NCI-H446 (cell line): ENCODE measurements around the gene PCDHGA5.
"Not testable (repeated sequence)": the region's sequence is repeated elsewhere in the genome, so short reads cannot be mapped to it uniquely, and the experiment has no call there.

Experiments used
- DNase-seq, 2 experiments: peaks; one replicate each; lab custom pipeline; 2025; lab: John Stamatoyannopoulos, UW

PCDHGA5 gene

GRCh38 chr5:141387557-141388311 is 23.8 kb downstream of the PCDHGA5 start, which contains the start of gene PCDHGB4:
TSS of gene PCDHGB4 (plus strand) at chr5:141387698. CDS start at chr5:141387885, 187 bp downstream.
- not testable (repeated sequence) for DNase-seq

- DNase-seq = no peak
Measured at GRCh38 chr5:141388661-141389060, 24.7 kb downstream of the PCDHGA5 start.

DNA sequence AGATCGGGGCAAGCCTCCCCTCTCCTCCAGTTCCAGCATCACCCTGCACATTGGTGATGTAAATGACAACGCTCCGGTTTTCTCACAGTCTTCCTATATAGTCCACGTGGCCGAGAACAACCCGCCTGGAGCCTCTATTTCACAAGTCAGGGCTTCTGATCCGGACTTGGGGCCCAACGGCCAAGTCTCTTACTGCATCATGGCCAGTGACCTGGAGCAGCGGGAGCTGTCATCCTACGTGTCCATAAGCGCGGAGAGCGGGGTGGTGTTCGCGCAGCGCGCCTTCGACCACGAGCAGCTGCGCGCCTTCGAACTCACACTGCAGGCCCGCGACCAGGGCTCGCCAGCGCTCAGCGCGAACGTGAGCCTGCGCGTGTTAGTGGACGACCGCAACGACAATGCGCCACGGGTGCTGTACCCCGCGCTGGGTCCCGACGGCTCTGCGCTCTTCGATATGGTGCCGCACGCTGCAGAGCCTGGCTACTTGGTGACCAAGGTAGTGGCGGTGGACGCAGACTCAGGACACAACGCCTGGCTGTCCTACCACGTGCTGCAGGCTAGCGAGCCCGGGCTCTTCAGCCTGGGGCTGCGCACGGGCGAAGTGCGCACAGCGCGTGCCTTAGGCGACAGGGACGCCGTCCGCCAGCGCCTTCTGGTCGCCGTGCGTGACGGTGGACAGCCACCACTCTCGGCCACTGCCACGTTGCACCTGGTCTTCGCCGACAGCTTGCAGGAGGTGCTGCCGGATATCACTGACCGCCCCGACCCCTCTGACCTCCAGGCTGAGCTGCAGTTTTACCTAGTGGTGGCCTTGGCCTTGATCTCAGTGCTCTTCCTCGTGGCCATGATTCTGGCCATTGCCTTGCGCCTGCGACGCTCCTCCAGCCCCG is 25.4 kb downstream of the PCDHGA5 start:
- DNase-seq = no peak

GRCh38 chr5:141392429-141393198 is 28.7 kb downstream of the PCDHGA5 start, which contains the start of gene PCDHGA8:
TSS of gene PCDHGA8 (plus strand) at chr5:141392633. CDS start at chr5:141392814, 181 bp downstream.
- DNase-seq = peak in 1 of 2 experiments; percentile 21

DNA sequence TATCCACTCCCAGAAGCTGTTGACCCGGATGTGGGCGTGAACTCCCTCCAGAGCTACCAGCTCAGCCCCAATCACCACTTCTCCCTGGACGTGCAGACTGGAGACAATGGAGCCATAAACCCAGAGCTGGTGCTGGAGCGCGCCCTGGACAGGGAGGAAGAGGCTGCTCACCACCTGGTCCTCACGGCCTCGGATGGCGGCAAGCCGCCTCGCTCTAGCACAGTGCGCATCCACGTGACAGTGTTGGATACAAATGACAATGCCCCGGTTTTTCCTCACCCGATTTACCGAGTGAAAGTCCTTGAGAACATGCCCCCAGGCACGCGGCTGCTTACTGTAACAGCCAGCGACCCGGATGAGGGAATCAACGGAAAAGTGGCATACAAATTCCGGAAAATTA is 29.3 kb downstream of the PCDHGA5 start:
- DNase-seq = no peak

GRCh38 chr5:141394401-141395187 is 30.6 kb downstream of the PCDHGA5 start:
- DNase-seq = not testable (repeated sequence)

DNA sequence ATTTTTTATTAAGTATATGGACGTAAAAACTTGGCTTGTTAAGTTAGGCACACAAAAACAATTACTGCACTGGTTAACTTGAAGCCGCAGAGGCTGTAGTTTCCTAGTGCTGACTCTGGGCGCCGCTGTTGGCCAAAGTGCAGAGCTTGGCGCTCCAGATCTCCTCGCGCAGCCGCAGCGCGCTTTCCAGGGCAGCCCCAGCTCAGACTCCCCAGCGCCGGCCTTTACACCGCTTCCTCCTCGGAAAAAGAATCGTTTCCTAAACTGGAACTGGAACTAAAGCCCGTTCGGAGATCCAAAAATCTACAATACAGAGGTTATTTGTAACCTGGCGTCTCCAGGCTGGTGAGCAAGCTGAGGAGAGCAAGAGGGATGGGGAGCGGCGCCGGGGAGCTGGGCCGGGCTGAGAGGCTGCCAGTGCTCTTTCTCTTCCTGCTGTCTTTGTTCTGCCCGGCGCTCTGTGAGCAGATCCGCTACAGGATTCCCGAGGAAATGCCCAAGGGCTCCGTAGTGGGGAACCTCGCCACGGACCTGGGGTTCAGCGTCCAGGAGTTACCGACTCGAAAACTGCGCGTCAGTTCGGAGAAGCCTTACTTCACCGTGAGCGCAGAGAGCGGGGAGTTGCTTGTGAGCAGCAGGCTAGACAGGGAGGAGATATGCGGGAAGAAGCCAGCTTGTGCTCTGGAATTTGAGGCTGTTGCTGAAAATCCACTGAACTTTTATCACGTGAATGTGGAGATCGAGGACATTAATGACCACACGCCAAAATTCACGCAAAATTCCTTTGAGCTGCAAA is 34.0 kb downstream of the PCDHGA5 start, which contains the start of gene PCDHGB5:
Gene PCDHGB5 (plus strand): TSS at position 192 of the 796 bp plus-strand sequence. CDS start 181 bp downstream, at position 373.
- DNase-seq = not testable (repeated sequence)

DNA sequence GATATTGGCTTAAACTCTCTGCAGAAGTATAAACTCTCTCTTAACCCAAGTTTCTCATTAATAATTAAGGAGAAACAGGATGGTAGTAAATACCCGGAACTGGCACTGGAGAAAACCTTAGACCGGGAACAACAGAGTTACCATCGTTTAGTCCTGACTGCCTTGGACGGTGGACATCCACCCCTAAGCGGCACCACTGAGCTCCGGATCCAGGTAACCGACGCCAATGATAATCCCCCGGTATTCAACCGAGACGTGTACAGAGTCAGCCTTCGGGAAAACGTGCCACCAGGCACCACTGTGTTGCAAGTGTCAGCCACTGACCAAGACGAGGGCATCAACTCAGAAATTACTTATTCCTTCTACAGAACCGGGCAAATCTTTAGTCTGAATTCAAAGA is 34.6 kb downstream of the PCDHGA5 start:
- DNase-seq = no peak

DNA sequence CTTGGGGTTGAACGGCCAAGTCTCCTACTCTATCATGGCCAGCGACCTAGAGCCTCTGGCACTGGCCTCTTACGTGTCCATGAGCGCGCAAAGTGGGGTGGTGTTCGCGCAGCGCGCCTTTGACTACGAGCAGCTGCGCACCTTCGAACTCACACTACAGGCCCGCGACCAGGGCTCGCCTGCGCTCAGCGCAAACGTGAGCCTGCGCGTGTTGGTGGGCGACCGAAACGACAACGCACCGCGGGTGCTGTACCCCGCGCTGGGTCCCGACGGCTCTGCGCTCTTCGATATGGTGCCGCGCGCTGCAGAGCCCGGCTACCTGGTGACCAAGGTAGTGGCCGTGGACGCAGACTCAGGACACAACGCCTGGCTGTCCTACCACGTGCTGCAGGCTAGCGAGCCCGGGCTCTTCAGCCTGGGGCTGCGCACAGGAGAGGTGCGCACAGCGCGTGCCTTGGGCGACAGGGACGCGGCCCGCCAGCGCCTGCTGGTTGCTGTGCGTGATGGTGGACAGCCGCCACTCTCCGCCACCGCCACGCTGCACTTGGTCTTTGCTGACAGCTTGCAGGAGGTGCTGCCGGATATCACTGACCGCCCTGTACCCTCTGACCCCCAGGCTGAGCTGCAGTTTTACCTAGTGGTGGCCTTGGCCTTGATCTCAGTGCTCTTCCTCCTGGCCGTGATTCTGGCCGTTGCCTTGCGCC is 35.7 kb downstream of the PCDHGA5 start:
- no peak for DNase-seq

- no peak for DNase-seq
Measured at GRCh38 chr5:141402553-141403243, 38.7 kb downstream of the PCDHGA5 start, which contains the start of gene PCDHGA9. TSS of gene PCDHGA9 (plus strand) at chr5:141402778. CDS start at chr5:141402953, 175 bp downstream.

GRCh38 chr5:141403387-141403786 is 39.4 kb downstream of the PCDHGA5 start:
- DNase-seq = no peak

DNA sequence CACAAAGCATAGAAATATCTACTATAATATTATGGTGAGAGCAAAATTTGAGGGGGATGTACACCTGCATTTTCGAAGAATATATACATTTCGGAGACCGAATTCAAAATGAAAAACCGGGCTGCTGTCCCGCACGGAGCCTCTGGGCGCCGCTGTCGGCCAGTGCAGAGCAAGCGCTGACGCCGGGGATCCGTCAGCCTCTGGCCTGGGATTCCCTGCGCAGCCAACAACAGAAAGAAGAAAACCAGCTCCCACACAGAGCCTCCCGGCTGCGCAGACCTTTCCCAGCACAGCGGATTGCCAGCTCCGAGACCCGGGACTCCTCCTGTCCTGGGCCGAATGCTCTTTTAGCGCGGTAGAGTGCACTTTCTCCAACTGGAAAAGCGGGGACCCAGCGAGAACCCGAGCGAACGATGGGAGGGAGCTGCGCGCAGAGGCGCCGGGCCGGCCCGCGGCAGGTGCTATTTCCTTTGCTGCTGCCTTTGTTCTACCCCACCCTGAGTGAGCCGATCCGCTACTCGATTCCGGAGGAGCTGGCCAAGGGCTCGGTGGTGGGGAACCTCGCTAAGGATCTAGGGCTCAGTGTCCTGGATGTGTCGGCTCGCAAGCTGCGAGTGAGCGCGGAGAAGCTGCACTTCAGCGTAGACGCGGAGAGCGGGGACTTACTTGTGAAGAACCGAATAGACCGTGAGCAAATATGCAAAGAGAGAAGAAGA is 44.0 kb downstream of the PCDHGA5 start, which contains the start of gene PCDHGB6:
Gene PCDHGB6 (plus strand): TSS at position 232 of the 716 bp plus-strand sequence. CDS start 182 bp downstream, at position 414.
- not testable (repeated sequence) for DNase-seq

DNA sequence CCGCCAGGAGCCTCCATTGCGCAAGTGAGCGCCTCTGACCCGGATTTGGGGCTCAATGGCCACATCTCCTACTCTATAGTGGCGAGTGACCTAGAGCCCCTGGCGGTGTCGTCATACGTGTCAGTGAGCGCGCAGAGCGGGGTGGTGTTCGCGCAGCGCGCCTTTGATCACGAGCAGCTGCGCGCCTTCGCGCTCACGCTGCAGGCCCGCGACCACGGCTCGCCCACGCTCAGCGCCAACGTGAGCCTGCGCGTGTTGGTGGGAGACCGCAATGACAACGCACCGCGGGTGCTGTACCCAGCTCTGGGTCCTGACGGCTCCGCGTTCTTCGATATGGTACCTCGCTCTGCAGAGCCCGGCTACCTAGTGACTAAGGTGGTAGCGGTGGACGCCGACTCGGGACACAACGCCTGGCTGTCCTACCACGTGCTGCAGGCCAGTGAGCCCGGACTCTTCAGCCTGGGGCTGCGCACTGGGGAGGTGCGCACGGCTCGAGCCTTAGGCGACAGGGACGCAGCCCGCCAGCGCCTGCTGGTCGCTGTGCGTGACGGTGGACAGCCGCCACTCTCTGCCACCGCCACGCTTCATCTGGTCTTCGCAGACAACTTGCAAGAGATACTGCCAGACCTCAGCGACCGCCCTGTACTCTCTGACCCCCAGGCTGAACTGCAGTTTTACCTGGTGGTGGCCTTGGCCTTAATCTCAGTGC is 45.8 kb downstream of the PCDHGA5 start:
- DNase-seq = no peak

DNA sequence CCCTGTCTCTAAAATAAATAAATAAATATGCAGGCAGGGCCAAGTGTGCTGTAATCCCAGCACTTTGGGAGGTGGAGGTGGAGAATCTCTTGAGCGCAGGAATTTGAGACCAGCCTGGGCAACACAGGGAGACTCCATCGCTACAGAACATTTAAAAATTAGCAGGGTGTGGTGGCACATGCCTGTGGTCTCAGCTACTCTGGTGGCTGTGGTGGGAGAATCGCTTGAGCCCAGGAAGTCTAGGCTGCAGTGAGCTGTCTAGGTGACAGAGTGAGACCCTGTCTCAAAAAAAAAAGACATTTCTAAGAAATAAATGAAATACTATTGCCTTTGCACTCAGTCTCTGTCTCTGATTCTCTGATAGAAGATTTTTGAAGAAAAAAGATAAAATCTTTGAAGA is 47.6 kb downstream of the PCDHGA5 start:
- DNase-seq = no peak

GRCh38 chr5:141412854-141413539 is 49.0 kb downstream of the PCDHGA5 start, which contains the start of gene PCDHGA10:
TSS of gene PCDHGA10 (plus strand) at chr5:141412987. CDS start at chr5:141413176, 189 bp downstream.
- DNase-seq = peak in 1 of 2 experiments; percentile 38

- DNase-seq = no peak
Measured at GRCh38 chr5:141413540-141414069, 49.6 kb downstream of the PCDHGA5 start.
